ENCODE results near the gene PWWP2B.

DNA sequence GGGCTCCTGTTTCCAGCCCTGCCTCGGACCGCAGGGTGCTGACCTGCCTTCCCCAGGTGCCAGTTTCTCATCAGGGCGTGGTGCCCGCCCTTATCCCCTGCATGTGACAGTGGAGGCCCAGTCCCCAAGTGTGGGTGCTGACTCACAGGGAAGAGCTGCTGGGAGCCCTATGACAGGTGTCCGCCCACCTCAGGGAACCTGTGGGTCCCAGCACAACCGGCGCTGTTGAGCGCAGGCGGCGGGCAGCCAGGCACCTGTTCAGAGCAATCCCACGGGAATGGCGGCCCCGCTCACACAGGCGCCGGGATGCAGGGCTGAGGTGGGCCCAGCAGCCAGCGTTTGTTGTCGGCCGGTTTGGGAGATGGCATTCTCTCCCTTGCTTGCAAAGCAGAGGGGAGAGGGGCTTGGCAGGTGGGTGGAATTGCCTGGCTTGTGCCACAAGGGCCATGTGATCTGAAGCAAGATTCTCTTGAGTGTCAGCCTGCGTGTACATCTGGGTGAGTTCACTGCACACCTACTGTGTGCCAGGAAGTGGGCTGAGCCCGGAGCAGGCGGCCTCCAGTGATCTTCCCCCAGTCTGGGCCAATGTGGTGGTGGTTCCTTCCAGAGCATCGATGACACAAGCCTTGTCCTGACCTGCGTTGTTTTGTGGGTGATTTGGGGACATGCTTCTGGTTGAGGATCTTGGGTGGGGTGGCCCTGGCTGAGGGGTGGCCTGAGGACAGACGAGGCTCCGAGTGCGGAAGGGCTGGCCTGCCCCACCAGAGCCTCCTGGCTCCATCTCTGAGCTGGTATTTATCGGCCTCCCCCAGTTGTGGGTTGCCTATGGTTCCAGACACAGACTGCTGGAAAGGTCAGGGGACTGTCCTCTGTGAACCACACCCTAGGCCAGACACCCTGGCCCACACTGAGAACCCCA is 2.4 kb downstream of the PWWP2B start:
- TF ChIP-seq, protein P1, sequence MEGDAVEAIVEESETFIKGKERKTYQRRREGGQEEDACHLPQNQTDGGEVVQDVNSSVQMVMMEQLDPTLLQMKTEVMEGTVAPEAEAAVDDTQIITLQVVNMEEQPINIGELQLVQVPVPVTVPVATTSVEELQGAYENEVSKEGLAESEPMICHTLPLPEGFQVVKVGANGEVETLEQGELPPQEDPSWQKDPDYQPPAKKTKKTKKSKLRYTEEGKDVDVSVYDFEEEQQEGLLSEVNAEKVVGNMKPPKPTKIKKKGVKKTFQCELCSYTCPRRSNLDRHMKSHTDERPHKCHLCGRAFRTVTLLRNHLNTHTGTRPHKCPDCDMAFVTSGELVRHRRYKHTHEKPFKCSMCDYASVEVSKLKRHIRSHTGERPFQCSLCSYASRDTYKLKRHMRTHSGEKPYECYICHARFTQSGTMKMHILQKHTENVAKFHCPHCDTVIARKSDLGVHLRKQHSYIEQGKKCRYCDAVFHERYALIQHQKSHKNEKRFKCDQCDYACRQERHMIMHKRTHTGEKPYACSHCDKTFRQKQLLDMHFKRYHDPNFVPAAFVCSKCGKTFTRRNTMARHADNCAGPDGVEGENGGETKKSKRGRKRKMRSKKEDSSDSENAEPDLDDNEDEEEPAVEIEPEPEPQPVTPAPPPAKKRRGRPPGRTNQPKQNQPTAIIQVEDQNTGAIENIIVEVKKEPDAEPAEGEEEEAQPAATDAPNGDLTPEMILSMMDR (IDR thresholded peaks at IDR 0.05; ENCODE audit: low read depth, low read length) = no peak
- no peak for TF ChIP-seq POLR2A (IDR thresholded peaks at IDR 0.05; ENCODE audit: extremely low read depth, insufficient read length)
- TF ChIP-seq, protein P2, sequence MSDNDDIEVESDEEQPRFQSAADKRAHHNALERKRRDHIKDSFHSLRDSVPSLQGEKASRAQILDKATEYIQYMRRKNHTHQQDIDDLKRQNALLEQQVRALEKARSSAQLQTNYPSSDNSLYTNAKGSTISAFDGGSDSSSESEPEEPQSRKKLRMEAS (IDR thresholded peaks at IDR 0.05; ENCODE audit: low read depth, low read length) = no peak

Data from NB4 (cell line).